OCI-LY3 (cell line): ENCODE measurements around the gene PPP2R2B.

Source experiments
- EZH2phosphoT487 ChIP-seq: fragments of 200-600 bp; shearing (Covaris generic); IDR thresholded peaks from 2 replicates; pipeline ENCODE4 v1.6.1; 2018; ENCODE audit warnings: antibody characterized with exemption, mixed run types, low read depth
- TF ChIP-seq, protein P1 (sequence below): fragments of 200-600, 300-600 bp; sonication (generic); IDR thresholded peaks from 2 replicates; pipeline ENCODE4 v1.5.1; 2014; ENCODE audit warnings: antibody characterized with exemption, low read length, low read depth

DNA sequence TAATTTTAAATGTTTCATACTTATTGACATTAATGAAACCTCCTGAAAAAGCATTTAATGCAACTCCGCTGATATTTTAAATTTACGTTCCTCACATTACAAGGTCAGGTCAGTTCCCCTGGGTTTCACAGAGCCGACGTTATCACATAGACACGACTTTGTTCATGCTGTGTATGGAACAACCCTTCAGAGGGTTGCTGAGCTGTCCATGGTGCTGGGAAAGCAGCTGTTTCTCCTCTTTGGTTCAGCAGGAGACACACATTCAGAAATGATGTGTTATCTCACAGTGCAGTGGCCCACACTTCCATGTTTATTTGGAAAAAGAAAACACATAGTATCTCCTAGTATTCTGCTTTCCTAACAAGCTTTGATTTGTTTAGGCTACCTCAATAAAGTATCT is 53.5 kb downstream of the PPP2R2B start:
- TF ChIP-seq, protein P1, sequence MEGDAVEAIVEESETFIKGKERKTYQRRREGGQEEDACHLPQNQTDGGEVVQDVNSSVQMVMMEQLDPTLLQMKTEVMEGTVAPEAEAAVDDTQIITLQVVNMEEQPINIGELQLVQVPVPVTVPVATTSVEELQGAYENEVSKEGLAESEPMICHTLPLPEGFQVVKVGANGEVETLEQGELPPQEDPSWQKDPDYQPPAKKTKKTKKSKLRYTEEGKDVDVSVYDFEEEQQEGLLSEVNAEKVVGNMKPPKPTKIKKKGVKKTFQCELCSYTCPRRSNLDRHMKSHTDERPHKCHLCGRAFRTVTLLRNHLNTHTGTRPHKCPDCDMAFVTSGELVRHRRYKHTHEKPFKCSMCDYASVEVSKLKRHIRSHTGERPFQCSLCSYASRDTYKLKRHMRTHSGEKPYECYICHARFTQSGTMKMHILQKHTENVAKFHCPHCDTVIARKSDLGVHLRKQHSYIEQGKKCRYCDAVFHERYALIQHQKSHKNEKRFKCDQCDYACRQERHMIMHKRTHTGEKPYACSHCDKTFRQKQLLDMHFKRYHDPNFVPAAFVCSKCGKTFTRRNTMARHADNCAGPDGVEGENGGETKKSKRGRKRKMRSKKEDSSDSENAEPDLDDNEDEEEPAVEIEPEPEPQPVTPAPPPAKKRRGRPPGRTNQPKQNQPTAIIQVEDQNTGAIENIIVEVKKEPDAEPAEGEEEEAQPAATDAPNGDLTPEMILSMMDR = no peak
- TF ChIP-seq EZH2phosphoT487 = no peak
